Lung (tissue), 12 donors: ENCODE measurements around the gene MESD. TPM values are rescaled to one million over a fixed set of nuclear protein-coding genes. Genes with fewer than 3 reads are reported as not detected.

ENCODE experiments used
- ATAC-seq: fragments of 200-7000 bp; cut with Tn5 transposase; one replicate; pipeline ENCODE4 v1.9.1; 2020; ENCODE audit warnings: moderate number of reproducible peaks; ENCODE audit not compliant: insufficient read depth, low FRiP score
- DNase-seq, 3 donors: peaks; one replicate each; pipeline ENCODE4 v3.0.0-alpha.2; 2013 to 2017
- H3K27ac ChIP-seq, 2 donors: one replicate each; pipeline ENCODE4 v1.5.1; 2013; ENCODE audit warnings: mild to moderate bottlenecking in 2 of 2, moderate library complexity in 2 of 2, control low read depth in 1 of 2, inconsistent platforms in 1 of 2, low read depth in 1 of 2, low read length in 1 of 2
- H3K27me3 ChIP-seq, 3 donors: one replicate each; pipeline ENCODE4 v1.5.1; 2013; ENCODE audit warnings: low read length in 2 of 3; ENCODE audit not compliant: control insufficient read depth in 3 of 3, insufficient read depth in 3 of 3
- H3K36me3 ChIP-seq, 4 donors: one replicate each; pipeline ENCODE4 v1.5.1; 2013; ENCODE audit warnings: low read length in 4 of 4, mild to moderate bottlenecking in 1 of 4, moderate library complexity in 1 of 4; ENCODE audit not compliant: control insufficient read depth in 4 of 4, insufficient read depth in 4 of 4
- H3K4me1 ChIP-seq, 5 donors: one replicate each; pipeline ENCODE4 v1.5.1; 2013; ENCODE audit warnings: low read length in 5 of 5, mild to moderate bottlenecking in 2 of 5, moderate library complexity in 1 of 5; ENCODE audit not compliant: control insufficient read depth in 5 of 5, insufficient read depth in 5 of 5
- H3K4me3 ChIP-seq: one replicate; pipeline ENCODE4 v1.5.1; 2013; ENCODE audit warnings: mild to moderate bottlenecking, control low read depth, moderate library complexity
- H3K9ac ChIP-seq, 2 donors: one replicate each; pipeline ENCODE4 v1.5.1; 2013; ENCODE audit warnings: low read length in 2 of 2, control low read depth in 1 of 2; ENCODE audit not compliant: insufficient read depth in 1 of 2
- H3K9me3 ChIP-seq, 4 donors: one replicate each; pipeline ENCODE4 v1.5.1; 2013; ENCODE audit warnings: low read length in 3 of 4, mild to moderate bottlenecking in 1 of 4, moderate library complexity in 1 of 4; ENCODE audit not compliant: control insufficient read depth in 4 of 4, insufficient read depth in 3 of 4
- CTCF ChIP-seq: IDR thresholded peaks from 2 replicates; pipeline ENCODE4 v1.5.1; 2012; ENCODE audit warnings: mild to moderate bottlenecking; ENCODE audit errors: control extremely low read depth, extremely low read depth
- WGBS, 2 donors: extraction: QIAGEN DNeasy Blood & Tissue Kit; methylation state at CpG; one replicate each; pipeline ENCODE4 v1.1.7; 2013; 5-methylcytosine and 5-hydroxymethylcytosine counted together
- polyA plus RNA-seq, 2 donors: library from polyadenylated mRNA; stranded (reverse); fragments of 200-250 nt; gene quantifications; one replicate each; pipeline ENCODE4 v1.2.1, GENCODE V29; 2013
- total RNA-seq, 2 donors: library from RNA; depleted of rRNA in 1 of 2; stranded (reverse); fragments of >200 nt in 1 of 2; gene quantifications; one replicate each; pipeline ENCODE4 v1.2.1, GENCODE V29; 2014 to 2021
- donor health status: control.
- donor health status: control.
- donor health status: Bipolar disorder and iron deficiency.
- donor health status: healthy.
- donor health status: DM: yes; HTN: yes; CAD: no.

The MESD gene
- total and polyA plus RNA-seq, 4 donors: 15.3 to 26.4 (median 21.9) TPM

DNA sequence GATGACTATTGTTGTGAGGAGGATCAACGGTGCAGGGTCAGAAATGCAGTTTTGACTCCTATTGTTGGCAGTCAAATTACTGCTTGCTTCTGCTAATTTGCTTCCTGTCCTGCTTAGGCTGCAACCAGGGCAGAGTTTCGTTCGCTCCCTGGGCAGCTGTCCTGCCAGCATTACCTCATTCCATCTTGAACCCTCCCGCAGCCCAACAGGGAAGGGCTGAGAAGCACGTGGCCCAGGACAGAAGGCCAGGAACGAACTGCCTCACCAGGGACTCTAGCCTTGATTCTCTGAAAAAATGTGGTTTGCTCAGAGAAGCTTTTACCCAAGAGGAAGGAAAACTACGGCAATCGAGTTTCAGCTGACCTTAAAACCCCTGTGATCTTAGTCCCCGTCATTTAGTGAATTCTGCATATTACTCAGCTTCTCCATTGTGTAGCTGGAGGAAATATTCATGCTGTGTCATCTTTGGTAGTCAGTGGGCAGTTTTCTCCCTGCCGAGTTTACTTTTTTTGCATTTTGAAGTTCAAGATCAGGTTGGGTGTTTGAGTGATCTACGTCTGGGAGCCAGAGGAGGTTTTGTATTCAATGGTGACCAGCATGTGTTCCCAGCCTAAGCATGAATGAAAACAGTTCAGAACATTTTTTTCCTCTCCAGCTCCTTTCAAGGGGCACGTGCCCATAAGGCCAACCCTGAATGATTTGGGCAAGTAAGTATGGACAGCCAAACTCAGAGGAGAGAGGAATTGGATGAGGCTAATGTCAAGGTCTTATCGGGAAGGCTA is 34.1 kb upstream of the MESD start:
- Histone ChIP-seq H3K9ac (no peak overlapping the region), H3K9me3 (no peaks in the 10 kb centered on the region), H3K4me1 (peaks cover 0 to 10% (median 7%) of the 10 kb centered on the region in 5 donors), H3K36me3 (no peaks in the 10 kb centered on the region), H3K27me3 (no peaks in the 10 kb centered on the region), H3K4me3 (no peak overlapping the region), H3K27ac (peak overlapping the region; percentile 47 to 84)
- peak; percentile 78 for ATAC-seq
- no peak for TF ChIP-seq CTCF
- peak; percentile 17 to 53 (median 18) for DNase-seq
- 27 to 41% methylated on average over 13 of the region's 13 CpGs for WGBS, 2 donors

DNA sequence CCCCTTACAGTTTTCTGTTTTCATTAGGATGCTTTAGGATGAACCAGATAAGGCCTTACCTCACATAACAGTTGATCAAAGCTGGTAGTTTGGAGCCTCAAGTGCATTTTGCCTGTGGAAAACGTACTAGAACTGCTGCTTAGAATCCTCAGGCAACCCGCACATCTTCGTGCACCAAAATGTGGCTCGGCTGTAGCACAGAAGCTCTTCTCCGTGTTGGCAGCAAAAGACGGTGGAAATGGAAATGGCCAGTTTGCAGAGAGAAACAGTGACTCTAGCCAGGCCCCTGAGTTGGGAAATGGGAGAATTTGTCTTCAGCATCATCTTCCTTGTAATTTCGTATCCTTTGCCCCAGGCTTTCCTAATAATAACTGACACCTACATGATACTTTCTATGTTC is 31.7 kb upstream of the MESD start:
- Histone ChIP-seq H3K9ac (no peak overlapping the region), H3K9me3 (no peaks in the 10 kb centered on the region), H3K36me3 (no peaks in the 10 kb centered on the region), H3K27ac (no peak overlapping the region), H3K27me3 (no peaks in the 10 kb centered on the region), H3K4me3 (no peak overlapping the region), H3K4me1 (peaks cover 0 to 10% (median 7%) of the 10 kb centered on the region in 5 donors)
- ATAC-seq (no peak), DNase-seq (no peak)
- TF ChIP-seq CTCF: no peak
- WGBS, 2 donors: 93 to 94% methylated on average over 7 of the region's 7 CpGs

GRCh38 chr15:81018197-81018596 is 28.6 kb upstream of the MESD start:
- Histone ChIP-seq H3K4me1 (peaks cover 0 to 7% (median 0%) of the 10 kb centered on the region in 5 donors), H3K36me3 (no peaks in the 10 kb centered on the region), H3K9ac (no peak overlapping the region), H3K4me3 (no peak overlapping the region), H3K27ac (no peak overlapping the region), H3K9me3 (no peaks in the 10 kb centered on the region), H3K27me3 (no peaks in the 10 kb centered on the region)
- DNase-seq (no peak), ATAC-seq (no peak)
- TF ChIP-seq CTCF: no peak
- WGBS, 2 donors: 94 to 95% methylated on average over 2 of the region's 2 CpGs
